Peyer's patch (tissue), 4 donors: ENCODE data around the gene EPS8L2.

Source experiments
- POLR2A ChIP-seq, 2 donors: fragments of 450-650 bp; IDR thresholded peaks; one replicate each; pipeline ENCODE4 v1.5.1; 2017; ENCODE audit warnings: antibody characterized with exemption in 2 of 2, mild to moderate bottlenecking in 2 of 2, moderate library complexity in 2 of 2
- TF ChIP-seq, protein P1 (sequence below), 6 experiments: fragments of 450-650 bp in 4 of 6; fragments of 200-600 bp in 2 of 6; sonication (generic) in 1 of 6; IDR thresholded peaks; one replicate each; pipeline ENCODE4 v1.5.1; 2017 to 2019; ENCODE audit warnings: antibody characterized with exemption in 6 of 6, mild to moderate bottlenecking in 3 of 6, moderate library complexity in 1 of 6

DNA sequence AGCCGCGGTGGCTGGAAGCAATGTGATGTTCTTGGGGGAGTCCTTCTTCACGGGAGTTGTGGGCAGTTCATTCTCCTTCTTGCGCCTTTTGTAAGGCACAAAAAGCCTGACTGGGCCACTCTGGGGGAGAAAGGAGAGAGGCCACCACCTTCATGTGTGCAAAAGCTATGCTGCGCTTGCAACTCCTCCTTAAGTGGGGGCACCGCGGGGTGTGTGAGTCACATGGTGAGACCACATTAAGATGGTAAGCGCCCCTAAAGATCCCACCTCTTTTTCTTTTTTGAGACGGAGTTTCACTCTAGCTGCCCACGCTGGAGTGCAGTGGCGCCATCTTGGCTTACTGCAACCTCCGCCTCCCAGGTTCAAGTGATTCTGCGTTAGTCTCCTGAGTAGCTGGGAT is 25.1 kb upstream of the EPS8L2 start:
- TF ChIP-seq, protein P1, sequence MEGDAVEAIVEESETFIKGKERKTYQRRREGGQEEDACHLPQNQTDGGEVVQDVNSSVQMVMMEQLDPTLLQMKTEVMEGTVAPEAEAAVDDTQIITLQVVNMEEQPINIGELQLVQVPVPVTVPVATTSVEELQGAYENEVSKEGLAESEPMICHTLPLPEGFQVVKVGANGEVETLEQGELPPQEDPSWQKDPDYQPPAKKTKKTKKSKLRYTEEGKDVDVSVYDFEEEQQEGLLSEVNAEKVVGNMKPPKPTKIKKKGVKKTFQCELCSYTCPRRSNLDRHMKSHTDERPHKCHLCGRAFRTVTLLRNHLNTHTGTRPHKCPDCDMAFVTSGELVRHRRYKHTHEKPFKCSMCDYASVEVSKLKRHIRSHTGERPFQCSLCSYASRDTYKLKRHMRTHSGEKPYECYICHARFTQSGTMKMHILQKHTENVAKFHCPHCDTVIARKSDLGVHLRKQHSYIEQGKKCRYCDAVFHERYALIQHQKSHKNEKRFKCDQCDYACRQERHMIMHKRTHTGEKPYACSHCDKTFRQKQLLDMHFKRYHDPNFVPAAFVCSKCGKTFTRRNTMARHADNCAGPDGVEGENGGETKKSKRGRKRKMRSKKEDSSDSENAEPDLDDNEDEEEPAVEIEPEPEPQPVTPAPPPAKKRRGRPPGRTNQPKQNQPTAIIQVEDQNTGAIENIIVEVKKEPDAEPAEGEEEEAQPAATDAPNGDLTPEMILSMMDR (IDR thresholded peaks at IDR 0.05), result no peak
- TF ChIP-seq POLR2A (IDR thresholded peaks at IDR 0.05), result no peak
